OCI-LY1 (cell line): Measurements from ENCODE around the gene PTPN5.

ENCODE experiments used
- H2AFZ ChIP-seq: fragments of 200-600 bp; sonication (generic), shearing (Covaris generic); 2 replicates; pipeline ENCODE4 v1.6.0; 2014; ENCODE audit warnings: antibody characterized with exemption, mild to moderate bottlenecking, low read length
- H3F3A ChIP-seq: fragments of 200-600 bp; sonication (generic), shearing (Covaris generic); 2 replicates; pipeline ENCODE4 v1.6.0; 2014; ENCODE audit warnings: mild to moderate bottlenecking, antibody characterized with exemption, low read length, moderate library complexity; ENCODE audit not compliant: insufficient read depth
- H3K27ac ChIP-seq: fragments of 200-600 bp; sonication (generic); 2 replicates; pipeline ENCODE4 v1.5.1; 2014; ENCODE audit warnings: low read length, mixed run types, mild to moderate bottlenecking, low read depth; ENCODE audit not compliant: poor library complexity, severe bottlenecking
- H3K27me3 ChIP-seq: fragments of 200-600 bp; sonication (generic); 2 replicates; pipeline ENCODE4 v1.6.0; 2014; ENCODE audit warnings: antibody characterized with exemption, mild to moderate bottlenecking, low read length, moderate library complexity; ENCODE audit not compliant: insufficient read depth
- H3K36me3 ChIP-seq: fragments of 200-600 bp; sonication (generic); 2 replicates; pipeline ENCODE4 v1.6.1; 2014; ENCODE audit warnings: mild to moderate bottlenecking, antibody characterized with exemption, low read length, moderate library complexity, mixed read lengths; ENCODE audit not compliant: insufficient read depth
- H3K4me1 ChIP-seq: fragments of 200-600 bp; sonication (generic); 2 replicates; pipeline ENCODE4 v1.5.1; 2014; ENCODE audit warnings: mild to moderate bottlenecking, low read length, moderate library complexity; ENCODE audit not compliant: insufficient read depth, severe bottlenecking
- H3K4me2 ChIP-seq: fragments of 200-600 bp; sonication (generic), shearing (Covaris generic); 2 replicates; pipeline ENCODE4 v1.6.1; 2014; ENCODE audit warnings: low read length
- H3K4me3 ChIP-seq: fragments of 200-600 bp; sonication (generic); 2 replicates; pipeline ENCODE4 v1.5.1; 2014; ENCODE audit warnings: low read length, low read depth, mild to moderate bottlenecking, mixed read lengths; ENCODE audit not compliant: poor library complexity, severe bottlenecking
- H3K79me2 ChIP-seq: fragments of 200-600 bp; shearing (Covaris generic); 2 replicates; pipeline ENCODE4 v1.6.1; 2016; ENCODE audit warnings: mixed run types, low read length, mixed read lengths; ENCODE audit not compliant: insufficient read depth
- H3K9ac ChIP-seq: fragments of 200-600 bp; sonication (generic), shearing (Covaris generic); 2 replicates; pipeline ENCODE4 v1.6.1; 2014; ENCODE audit warnings: mild to moderate bottlenecking, low read length, mixed read lengths
- H3K9me2 ChIP-seq: fragments of 200-600 bp; sonication (generic), shearing (Covaris generic); 2 replicates; pipeline ENCODE4 v1.6.1; 2014; ENCODE audit warnings: low read depth, mild to moderate bottlenecking, low read length, mixed read lengths
- H3K9me3 ChIP-seq: fragments of 200-600 bp; shearing (Covaris generic); 2 replicates; pipeline ENCODE4 v1.6.1; 2014; ENCODE audit warnings: low read length, mixed read lengths
- H4K20me1 ChIP-seq: fragments of 200-600 bp; sonication (generic), shearing (Covaris generic); 2 replicates; pipeline ENCODE4 v1.6.0; 2016; ENCODE audit warnings: mild to moderate bottlenecking, low read length; ENCODE audit not compliant: insufficient read depth
- EZH2 ChIP-seq: fragments of 200-600 bp; sonication (generic), shearing (Covaris generic); IDR thresholded peaks from 2 replicates; pipeline ENCODE4 v1.8.0; 2017; ENCODE audit warnings: borderline replicate concordance, mixed run types, mild to moderate bottlenecking, antibody characterized with exemption, low read length, moderate library complexity, mixed read lengths
- TF ChIP-seq, protein P1 (sequence below): fragments of 200-600 bp; sonication (generic), shearing (Covaris generic); IDR thresholded peaks from 2 replicates; pipeline ENCODE4 v1.5.1; 2017; ENCODE audit warnings: mild to moderate bottlenecking, antibody characterized with exemption, low read length, moderate library complexity, mixed read lengths

The PTPN5 gene

DNA sequence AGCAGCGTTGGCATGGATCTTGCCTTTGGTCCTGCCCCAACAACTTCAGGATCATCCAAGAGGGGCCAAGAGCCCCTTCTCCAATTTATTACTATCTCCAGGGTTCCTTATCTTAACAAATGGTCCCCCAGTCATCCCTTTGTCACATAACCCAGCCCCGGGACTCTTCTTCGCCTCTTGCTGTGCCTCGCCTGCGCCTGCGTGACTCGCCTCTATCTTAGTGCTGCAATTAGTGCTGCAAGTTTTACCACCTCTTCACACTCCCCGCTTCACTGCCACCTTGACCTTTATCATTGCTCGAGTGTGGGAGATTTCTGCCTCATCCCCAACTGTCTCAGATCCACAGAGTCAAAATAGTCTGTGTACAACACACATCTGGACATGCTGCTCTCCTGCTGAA is 61.6 kb downstream of the PTPN5 start:
- no peak overlapping the region for H3K4me2 ChIP-seq
- no peaks in the 10 kb centered on the region for H3K79me2 ChIP-seq
- H3K4me1 ChIP-seq = peaks cover 8% of the 10 kb centered on the region
- no peak overlapping the region for H3K9ac ChIP-seq
- no peak overlapping the region for H2AFZ ChIP-seq
- H4K20me1 ChIP-seq = no peaks in the 10 kb centered on the region
- H3K4me3 ChIP-seq = no peak overlapping the region
- no peak overlapping the region for H3K27ac ChIP-seq
- peaks cover 5% of the 10 kb centered on the region; the same call in 1 of the 2 replicates for H3K27me3 ChIP-seq
- H3K9me3 ChIP-seq = no peaks in the 10 kb centered on the region
- no peak for TF ChIP-seq EZH2
- TF ChIP-seq, protein P1, sequence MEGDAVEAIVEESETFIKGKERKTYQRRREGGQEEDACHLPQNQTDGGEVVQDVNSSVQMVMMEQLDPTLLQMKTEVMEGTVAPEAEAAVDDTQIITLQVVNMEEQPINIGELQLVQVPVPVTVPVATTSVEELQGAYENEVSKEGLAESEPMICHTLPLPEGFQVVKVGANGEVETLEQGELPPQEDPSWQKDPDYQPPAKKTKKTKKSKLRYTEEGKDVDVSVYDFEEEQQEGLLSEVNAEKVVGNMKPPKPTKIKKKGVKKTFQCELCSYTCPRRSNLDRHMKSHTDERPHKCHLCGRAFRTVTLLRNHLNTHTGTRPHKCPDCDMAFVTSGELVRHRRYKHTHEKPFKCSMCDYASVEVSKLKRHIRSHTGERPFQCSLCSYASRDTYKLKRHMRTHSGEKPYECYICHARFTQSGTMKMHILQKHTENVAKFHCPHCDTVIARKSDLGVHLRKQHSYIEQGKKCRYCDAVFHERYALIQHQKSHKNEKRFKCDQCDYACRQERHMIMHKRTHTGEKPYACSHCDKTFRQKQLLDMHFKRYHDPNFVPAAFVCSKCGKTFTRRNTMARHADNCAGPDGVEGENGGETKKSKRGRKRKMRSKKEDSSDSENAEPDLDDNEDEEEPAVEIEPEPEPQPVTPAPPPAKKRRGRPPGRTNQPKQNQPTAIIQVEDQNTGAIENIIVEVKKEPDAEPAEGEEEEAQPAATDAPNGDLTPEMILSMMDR = no peak
- H3K9me2 ChIP-seq = no peaks in the 10 kb centered on the region
- no peaks in the 10 kb centered on the region for H3K36me3 ChIP-seq
- no peaks in the 10 kb centered on the region for H3F3A ChIP-seq

DNA sequence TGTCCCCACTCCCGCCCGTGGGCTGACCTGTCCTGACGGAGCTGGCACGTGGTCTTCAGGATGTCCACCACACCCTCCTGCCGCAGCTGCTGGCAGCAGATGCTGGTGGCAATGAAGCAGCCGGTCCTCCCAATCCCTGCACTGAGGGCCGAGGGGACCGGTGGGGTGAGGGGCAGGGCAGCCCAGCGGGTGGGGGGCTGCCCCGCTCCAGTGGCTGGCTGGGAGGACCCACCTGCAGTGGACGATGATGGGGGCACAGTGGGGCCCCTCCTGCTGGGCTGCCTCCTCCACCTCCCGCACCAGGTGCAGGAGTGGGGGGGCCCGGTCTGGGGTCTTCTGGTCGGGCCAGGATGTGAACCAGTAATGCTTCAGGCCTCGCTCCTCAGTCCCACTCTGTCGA is 62.2 kb downstream of the PTPN5 start:
- H3K79me2 ChIP-seq = no peaks in the 10 kb centered on the region
- no peak overlapping the region for H3K4me2 ChIP-seq
- no peaks in the 10 kb centered on the region for H3K36me3 ChIP-seq
- H3F3A ChIP-seq = no peaks in the 10 kb centered on the region
- no peaks in the 10 kb centered on the region for H3K9me2 ChIP-seq
- no peak overlapping the region for H2AFZ ChIP-seq
- H3K4me3 ChIP-seq = no peak overlapping the region
- H3K27ac ChIP-seq = no peak overlapping the region
- no peak for TF ChIP-seq EZH2
- TF ChIP-seq, protein P1 = no peak
- peaks cover 5% of the 10 kb centered on the region; the same call in 1 of the 2 replicates for H3K27me3 ChIP-seq
- H4K20me1 ChIP-seq = no peaks in the 10 kb centered on the region
- H3K4me1 ChIP-seq = peaks cover 8% of the 10 kb centered on the region
- no peak overlapping the region for H3K9ac ChIP-seq
- no peaks in the 10 kb centered on the region for H3K9me3 ChIP-seq

DNA sequence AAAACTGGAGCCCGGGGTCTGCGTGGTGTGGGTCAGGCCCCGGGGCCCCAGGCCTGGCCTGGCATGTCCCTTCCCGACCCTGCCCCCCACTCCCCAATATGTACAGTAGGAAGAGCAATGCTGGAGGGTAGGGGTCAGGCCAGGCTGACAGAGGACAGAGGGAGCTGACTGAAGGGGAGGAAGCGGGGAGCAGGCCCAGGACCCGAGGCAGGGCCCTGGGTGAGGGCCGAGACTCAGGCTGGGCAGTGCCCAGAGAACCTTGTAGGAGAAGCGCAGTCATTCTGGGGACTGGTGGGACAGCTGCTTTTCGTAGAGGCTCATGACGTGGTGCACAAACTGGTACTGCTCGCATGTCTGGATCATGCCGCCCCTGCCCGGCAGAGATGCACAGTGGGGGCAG is 62.9 kb downstream of the PTPN5 start:
- Histone ChIP-seq H3K9ac (no peak overlapping the region), H3K27ac (no peak overlapping the region), H2AFZ (no peak overlapping the region), H3K4me3 (no peak overlapping the region), H3K4me2 (no peak overlapping the region), H3K9me2 (no peaks in the 10 kb centered on the region), H3K27me3 (peaks cover 5% of the 10 kb centered on the region; the same call in 1 of the 2 replicates), H3K79me2 (no peaks in the 10 kb centered on the region), H3F3A (no peaks in the 10 kb centered on the region), H3K36me3 (no peaks in the 10 kb centered on the region), H3K4me1 (peaks cover 8% of the 10 kb centered on the region), H4K20me1 (no peaks in the 10 kb centered on the region), H3K9me3 (no peaks in the 10 kb centered on the region)
- TF ChIP-seq, protein P1 = no peak
- no peak for TF ChIP-seq EZH2
